Subcutaneous adipose tissue (tissue), 4 donors: ENCODE measurements around the gene RASGRP4. TPM values are rescaled to one million over a fixed set of nuclear protein-coding genes. Genes with fewer than 3 reads are reported as not detected.

Source experiments
- total RNA-seq, 4 donors: library from RNA; depleted of rRNA; stranded (reverse); fragments of >200 nt; gene quantifications; one replicate each; pipeline ENCODE4 v1.1.0, GENCODE V29; 2016
- TF ChIP-seq, protein P1 (sequence below): fragments of 450-650 bp; IDR thresholded peaks from one replicate; pipeline ENCODE4 v1.5.1; 2016; ENCODE audit warnings: low read depth, mild to moderate bottlenecking, control low read depth, antibody characterized with exemption, moderate library complexity

Gene RASGRP4
- total RNA-seq, 4 donors from 2014 or later, result 5.5 to 13.1 (median 9.1) TPM

DNA sequence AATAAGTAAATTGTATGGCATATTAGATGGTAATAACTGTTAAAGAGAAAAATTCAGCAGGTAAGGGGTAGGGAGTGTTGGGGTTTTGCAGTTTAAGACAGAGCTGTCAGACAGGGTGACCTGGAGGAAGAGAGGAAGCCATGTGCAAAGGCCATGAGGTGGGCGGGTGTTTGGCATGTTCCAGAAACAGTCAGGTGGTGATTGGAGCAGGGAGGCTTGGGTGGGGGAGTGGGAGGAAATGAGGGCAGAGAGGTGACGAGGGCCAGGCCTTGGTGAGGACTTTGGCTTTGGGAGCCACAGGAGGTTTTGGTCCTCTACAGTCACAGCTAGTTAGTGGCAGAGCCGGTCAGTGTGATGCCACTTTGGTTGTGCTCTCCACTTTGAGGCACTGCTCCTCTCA lies 27.6 kb upstream of the RASGRP4 start:
- TF ChIP-seq, protein P1, sequence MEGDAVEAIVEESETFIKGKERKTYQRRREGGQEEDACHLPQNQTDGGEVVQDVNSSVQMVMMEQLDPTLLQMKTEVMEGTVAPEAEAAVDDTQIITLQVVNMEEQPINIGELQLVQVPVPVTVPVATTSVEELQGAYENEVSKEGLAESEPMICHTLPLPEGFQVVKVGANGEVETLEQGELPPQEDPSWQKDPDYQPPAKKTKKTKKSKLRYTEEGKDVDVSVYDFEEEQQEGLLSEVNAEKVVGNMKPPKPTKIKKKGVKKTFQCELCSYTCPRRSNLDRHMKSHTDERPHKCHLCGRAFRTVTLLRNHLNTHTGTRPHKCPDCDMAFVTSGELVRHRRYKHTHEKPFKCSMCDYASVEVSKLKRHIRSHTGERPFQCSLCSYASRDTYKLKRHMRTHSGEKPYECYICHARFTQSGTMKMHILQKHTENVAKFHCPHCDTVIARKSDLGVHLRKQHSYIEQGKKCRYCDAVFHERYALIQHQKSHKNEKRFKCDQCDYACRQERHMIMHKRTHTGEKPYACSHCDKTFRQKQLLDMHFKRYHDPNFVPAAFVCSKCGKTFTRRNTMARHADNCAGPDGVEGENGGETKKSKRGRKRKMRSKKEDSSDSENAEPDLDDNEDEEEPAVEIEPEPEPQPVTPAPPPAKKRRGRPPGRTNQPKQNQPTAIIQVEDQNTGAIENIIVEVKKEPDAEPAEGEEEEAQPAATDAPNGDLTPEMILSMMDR, result no peak

GRCh38 chr19:38452430-38453366 lies 26.7 kb upstream of the RASGRP4 start:
- TF ChIP-seq, protein P1, result no peak

DNA sequence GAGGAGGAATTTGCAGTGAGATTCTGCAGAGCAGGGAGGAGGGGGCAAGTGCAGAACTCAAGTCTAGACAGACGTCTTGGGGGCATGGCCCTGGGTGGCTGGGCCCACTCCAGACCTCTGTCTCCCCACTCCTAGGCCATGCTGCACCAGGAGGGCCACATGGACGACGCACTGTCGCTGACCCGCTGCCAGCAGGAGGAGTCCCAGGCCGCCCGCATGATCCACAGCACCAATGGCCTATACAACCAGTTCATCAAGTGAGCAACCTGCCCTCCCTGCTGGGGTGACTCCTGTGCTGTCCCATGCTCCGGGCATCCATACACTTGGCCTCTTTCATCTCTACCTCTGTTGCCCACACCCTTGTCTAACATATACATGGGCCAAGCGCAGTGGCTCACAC lies 25.6 kb upstream of the RASGRP4 start:
- TF ChIP-seq, protein P1, result no peak

GRCh38 chr19:38451036-38451435 lies 25.0 kb upstream of the RASGRP4 start:
- TF ChIP-seq, protein P1, result no peak

DNA sequence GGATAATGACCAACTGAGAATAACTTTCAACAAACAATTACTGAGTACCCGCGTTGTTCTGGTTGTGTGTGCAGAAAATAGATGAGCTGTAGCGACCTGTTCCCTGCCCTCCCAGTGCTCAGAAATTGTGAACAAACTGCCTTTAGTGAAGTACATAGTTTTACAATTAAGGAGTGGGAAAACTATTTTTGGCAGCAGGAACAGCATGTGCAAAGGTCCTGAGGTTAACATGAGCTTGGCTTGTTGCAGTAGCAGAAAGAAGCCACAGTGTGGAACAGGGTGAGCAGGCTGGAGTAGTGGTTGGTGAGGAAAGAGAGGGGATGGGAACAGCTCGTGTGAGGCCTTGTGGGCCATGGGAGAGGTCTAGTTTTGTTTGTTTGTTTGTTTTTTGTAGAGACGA lies 23.5 kb upstream of the RASGRP4 start:
- TF ChIP-seq, protein P1, result no peak

DNA sequence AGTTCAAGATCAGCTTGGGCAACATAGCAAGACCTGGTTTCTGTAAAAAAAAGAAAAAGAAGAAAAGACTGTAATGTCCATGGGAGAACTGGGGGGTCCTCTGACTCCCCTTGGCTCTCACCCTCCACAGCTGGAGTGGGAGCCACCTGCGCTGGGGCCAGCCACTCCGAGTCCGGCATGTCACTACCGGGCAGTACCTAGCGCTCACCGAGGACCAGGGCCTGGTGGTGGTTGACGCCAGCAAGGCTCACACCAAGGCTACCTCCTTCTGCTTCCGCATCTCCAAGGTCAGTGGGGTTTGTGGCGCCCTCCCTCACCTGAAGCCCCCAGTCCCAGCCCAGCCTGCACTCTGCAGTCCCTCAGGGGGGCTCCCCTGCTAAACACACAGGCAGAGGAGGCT lies 22.2 kb upstream of the RASGRP4 start:
- TF ChIP-seq, protein P1, result no peak

DNA sequence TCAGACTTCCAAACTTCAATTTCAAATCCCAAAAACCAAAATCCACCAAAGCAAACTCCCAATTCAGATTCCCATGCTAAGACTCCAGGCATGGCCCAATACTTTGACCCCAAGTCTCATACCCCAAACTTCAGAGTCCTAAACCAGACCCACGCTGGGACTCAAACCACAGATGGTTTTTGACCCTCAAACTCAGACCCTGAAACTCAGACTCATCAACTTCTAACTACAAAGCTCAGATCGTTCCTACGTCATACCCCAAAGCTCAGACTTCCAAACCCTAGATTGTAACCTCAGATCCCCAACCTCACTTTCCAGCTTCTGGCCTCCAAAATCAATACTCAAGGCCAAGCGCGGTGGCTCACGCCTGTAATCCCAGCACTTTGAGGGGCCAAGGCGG lies 19.3 kb upstream of the RASGRP4 start:
- TF ChIP-seq, protein P1, result no peak
